OCI-M1 (cell line): ENCODE data around the gene VAC14.

Experiments used
- DNase-seq: peaks from one replicate; lab custom pipeline; 2025; lab: John Stamatoyannopoulos, UW

VAC14 gene

DNA sequence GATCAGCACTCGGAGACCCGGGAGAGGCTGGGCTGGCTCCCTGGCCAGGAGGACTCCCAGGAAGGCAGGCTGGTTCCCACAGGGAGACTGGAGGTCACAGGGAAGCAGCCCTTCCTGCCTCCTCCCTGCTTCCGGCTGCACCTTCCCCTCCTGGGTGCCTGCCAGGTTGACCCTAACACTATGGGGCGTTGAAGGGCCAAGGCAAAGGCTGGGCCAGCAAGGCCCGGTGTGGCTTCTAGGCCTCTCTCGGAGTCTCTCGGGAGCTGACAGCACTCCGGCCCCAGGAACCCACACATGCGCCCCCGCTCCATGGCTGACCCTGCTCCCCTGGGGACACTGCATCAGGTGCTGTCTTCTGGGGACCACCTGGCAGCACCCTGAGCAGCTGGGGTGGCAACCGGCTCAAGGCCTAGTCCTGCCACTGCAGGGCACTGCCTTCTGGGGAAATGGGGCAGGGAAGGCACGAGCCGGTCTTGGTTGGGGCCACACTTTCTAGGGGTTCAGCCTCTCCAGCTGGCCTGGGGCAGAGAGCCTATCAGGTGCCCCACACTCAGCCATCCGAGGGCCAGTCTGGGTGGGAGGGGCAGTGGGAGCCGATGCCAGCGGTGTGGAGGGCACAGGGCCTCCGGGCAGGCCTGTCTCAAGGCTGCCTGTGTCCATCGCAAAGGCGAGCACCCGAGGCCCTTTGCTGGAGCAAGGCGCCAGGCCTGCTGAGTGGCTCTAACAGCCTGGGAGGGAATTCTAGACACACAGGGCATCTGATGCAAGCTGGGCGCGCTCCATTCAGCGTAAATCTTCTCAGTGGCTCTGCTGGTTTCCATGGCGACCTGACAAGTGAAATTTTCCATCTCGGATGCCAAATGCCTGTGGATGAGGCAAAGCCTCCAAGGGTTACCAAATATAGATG is 109.5 kb downstream of the VAC14 start:
- no peak for DNase-seq

DNA sequence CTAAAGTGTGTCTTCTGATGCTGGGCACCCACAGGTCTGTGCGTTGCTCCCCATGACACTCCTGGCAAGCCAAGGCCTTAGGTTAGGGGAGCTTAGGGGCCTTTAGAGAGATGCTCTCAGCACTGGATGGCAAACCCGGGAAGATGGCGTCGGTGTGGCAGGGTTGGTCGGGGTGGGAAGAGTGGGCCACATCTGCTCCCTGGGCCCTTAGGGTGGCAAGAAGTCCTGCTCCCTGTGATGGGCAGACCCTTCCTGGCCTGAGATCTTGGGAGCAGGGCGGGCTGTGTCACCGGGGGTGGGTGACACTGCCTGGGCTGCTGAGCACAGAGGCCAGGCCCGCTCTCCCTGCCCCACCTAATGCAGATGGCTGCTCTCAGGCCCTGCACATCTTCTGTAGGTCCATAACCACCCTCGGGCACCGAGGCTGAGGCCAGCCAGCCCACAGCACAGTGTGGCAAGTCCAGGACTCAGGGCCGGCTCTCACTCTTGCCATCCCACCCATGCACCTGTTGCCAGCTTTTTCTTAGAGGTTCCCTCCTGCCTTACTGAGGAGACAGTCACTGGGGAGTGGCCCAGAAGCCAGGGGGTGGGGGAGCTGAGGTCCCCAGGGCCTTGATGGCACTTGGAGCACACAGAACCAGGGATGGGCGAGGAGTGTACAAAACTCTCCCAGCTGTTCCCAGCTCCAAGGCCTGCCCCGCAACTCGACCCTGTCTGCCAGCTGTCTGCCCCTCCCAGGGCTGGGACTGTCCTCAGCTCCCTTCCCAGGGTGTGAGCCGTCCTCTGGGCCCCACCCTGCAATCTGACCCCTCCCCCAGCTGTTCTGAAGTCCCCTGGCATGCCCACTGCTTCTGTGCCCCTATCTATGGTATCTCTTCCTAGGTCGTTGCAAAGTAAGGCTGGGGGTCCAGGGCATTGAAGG is 110.7 kb downstream of the VAC14 start:
- DNase-seq, result no peak

DNA sequence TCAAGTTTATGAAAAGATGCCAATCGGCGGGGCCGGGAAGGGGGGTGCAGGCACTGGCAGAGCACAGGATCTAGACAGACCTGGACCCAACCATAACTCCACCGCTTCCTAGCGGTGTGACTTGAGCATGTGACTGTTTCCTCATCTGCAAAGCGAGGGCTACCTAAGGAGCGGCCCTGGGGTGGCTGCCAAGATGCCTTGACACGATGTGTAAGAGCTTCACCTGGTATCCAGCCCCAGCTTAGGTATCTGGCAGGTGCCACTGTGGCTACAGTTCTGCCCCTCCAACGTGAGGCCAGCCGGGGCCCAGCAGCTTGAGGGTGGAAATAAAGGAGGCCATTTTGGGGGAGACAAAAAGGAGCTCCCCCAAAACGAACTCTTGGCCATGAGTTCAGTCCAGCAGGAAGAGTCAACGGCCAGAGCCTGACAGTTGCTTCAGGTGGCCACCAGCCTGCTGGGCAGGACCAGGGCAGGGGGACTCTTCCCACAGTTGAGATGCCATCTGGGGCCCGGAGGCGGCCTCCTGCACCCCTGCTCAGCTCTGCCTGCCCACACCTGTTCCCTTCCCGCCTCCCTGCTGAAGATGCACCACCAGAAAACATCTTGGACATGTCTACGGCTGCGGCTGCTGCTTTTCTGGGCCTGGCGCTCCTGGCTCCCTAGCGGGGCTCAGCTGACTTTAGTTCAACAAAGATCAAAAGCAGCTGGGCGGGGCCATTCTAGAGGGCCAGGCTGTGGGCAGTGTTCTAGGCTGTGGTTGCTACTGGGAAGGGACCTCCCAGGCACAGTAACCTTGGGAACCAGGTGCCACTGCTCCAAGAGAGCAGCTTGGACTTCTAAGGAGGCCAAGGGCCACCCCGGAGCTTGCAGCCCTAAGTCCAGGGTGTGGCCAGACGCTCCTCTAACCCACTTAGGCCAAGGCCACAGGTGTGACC is 111.7 kb downstream of the VAC14 start:
- DNase-seq, result no peak

DNA sequence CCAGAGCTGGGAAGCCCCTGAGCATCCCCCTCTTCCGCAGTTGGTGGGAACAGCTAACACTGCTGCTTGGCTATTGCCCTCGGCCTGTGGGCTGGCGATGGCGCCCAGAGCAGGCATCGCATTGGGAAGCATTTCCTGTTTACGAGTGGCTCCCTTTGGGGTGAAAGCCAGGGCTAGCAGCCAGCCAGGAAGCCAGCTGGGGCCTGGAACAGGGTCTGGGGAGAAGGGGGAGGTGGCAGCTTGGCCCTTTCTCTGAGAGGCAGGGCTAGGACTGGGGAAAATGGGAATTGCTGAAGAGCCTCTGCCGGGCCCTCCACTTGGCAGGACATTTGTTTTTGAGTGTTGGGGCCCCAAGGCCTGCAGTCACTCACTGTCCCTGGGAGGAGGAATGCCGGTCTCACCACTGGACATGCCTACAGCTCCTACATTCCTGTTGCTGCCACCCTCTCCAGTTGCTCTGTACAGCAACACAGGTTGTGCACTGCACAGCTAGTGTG is 112.7 kb downstream of the VAC14 start:
- DNase-seq, result no peak

DNA sequence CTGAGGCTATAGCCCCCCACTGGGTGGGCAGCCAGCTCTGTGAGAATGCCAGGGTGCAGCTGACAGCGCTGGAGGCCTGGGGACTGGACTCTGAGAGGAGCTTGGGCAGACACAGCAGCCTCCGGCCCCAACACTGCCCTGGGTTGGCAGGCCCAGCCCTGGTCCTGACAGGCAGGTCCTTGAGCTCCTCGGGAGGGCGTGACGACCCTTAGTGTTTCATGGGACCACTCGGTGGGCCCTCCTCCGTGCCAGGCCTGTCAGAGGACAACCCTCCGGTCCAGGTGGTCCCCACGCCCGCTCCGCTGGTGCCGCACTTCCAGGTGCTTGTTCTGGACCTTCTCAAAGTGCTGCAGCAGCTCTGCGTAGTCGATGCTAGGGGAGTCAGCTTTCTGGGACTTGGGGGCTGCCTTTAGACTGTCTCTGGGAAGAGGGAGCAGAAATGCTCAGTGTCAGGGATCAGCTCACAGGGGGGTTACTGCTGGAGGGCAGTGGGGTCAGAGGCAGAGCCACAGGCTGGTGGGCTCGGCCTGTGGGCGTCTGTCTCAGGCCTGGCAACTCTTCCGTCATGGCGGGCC is 113.2 kb downstream of the VAC14 start:
- no peak for DNase-seq

DNA sequence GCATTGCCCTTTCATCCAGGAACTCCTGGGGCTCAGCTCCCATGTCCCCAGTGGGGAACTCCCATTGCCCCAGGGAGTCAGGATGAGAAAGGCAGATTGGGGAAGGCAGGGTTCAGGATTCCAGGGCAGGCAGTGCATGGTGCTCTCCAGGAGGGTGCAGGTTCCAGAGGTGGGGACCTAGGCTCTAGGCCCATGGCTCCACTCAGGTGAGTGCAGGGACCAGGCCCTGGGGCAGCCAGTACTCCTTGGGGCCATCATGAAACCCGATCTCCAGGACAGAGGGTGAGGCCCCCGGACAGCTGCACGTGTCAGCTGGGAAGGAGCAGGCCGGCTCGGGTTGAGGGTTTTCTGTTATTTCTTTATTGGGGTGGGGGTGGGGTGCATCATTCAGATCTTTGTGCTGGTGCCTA is 113.9 kb downstream of the VAC14 start:
- peak; percentile 17 for DNase-seq

DNA sequence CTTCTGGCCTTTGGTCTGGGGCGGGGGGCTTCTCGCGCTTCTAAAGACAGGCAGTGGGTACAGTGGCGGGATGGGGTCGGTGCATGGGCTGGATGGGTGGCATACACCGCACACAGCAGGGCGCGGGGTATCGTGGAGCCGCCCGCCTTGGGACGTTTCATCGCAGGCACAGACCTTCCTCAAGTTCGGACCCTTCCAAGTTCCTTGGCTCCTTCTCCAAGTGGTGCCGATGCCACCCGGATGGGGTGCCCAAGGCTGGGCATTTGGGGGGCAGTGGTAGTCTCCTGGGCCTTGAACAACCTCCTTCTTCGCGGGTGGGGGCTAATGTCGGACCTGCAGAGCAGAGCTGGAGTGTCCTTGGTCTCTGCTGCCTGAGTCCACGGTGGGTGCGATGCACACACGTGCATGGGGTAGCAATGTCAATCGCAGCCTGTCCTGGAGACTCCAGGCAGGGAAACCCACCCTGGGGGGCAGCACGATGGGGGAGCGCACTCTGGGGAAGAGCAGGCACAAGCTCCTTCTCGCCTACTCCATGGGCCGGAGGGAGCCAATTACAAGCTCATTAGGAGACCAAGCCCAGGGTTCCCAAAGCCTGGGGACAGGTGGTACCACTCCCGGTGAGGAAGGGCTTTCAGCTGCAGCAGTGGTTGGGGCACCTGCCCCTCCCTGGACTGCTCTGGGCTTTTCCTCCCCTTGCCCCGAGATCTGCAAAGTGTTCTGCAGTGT is 114.4 kb downstream of the VAC14 start:
- DNase-seq, result no peak

DNA sequence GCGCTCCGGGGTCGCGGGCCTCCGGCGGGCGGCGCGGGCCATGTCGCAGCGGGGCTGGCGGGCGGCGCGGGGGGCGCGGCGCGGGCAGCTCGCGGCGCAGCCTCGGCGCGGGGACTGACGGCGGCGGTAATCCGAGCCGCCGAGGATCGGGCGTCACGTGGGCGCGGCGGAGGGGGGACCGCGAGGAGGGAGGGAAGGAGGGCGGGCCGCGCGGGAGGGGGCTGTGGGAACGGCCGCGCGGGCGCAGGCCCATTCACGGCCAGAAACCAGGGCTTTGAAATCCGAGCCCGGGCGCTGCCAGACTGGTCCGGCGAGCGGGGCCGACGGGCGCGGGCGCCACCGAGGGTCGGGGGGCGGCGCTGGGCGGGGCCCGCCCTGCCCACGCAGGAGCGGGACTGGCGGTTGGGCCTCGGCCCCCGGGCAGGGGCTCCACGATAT is 115.0 kb downstream of the VAC14 start, which contains the start of gene MTSS2:
Gene MTSS2 (minus strand): TSS at position 116 of the 438 bp plus-strand sequence. CDS start 262 bp downstream, outside the sequence.
- peak; percentile 77 for DNase-seq

DNA sequence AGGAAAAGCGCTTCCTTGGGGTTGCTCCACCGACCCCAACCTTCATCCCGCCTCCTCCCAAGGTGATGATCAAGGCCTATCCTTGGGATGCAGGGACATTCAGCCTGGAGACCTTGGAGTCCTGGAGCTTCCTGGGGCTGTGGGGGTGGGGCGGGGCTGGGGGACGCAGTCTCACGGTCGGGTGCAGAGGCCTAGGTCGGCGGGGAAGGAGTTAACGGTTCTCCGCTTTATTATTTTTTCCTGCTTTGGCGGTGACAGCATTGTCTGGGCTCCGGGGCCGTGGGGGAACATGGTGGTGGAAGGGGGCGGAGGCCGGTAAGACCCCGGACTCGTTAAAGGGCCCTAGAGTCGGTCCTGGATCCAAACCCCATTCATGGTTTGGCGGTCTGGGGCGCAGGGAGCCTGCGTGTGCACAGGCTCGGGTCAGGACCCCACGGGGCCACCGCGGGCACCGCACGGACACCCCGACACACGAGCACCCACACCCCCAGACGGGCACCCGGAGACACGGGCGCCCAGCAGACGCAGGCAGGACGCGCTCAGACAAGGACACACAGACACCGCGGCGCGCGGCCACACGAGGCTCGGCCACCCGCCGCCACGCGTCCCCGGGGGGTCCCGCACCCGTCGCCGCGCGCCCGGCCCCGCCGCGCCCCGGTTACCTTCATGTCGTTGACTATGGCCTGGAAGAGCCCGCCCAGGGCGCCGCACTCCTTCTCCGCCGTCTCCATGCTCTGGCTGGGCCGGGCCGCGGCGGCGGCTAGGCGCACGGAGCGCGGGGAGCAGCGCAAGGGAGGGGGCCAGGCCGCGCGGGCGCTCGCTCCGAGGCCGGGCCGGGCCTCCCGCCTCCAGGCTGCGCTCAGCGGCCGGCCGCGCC is 115.7 kb downstream of the VAC14 start:
- DNase-seq, result peak; percentile 32

DNA sequence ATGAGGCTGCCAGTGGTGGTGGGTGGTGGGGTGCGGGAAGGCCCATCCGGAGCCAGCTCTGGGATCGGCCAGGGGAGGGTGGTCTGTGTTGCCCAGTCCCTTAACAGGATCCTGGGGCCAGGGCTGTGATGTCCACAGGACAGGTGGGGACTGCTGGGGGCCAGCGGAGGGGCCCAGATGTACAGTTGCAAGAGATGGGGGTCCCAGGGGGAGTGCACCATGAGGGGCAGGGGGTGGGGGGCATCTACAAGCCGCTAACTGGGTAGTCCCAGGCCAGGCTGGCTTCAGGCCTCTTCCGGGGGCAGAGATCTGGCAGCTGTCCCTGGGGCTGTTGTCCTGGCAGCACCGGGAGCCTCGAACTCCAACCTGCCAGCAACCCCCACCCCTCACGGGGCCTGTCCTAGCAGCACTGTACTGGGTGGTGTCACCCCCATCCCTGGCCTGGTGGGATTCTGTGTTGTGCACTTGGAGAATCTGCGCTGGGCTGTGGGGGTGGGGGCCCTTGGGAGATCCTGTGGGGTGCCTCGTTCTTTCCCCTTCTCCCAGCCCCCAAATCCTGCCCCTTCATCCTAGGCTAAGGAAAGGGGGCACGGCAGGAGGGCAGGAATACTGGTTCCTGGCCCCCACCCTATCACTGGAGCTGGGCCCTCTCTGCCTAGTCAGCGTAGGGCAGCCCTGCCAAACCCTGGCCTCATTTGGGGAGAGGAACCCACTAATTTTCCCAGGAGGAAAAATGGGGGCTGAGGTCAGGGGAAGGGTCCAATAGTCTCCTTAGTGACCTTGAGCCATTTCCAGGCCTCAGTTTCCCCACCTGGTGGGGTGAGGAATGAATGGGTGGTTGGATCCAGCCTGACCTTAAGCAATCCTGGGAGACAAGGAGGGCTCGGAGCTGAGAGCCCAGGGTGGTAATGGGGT is 116.6 kb downstream of the VAC14 start:
- no peak for DNase-seq

DNA sequence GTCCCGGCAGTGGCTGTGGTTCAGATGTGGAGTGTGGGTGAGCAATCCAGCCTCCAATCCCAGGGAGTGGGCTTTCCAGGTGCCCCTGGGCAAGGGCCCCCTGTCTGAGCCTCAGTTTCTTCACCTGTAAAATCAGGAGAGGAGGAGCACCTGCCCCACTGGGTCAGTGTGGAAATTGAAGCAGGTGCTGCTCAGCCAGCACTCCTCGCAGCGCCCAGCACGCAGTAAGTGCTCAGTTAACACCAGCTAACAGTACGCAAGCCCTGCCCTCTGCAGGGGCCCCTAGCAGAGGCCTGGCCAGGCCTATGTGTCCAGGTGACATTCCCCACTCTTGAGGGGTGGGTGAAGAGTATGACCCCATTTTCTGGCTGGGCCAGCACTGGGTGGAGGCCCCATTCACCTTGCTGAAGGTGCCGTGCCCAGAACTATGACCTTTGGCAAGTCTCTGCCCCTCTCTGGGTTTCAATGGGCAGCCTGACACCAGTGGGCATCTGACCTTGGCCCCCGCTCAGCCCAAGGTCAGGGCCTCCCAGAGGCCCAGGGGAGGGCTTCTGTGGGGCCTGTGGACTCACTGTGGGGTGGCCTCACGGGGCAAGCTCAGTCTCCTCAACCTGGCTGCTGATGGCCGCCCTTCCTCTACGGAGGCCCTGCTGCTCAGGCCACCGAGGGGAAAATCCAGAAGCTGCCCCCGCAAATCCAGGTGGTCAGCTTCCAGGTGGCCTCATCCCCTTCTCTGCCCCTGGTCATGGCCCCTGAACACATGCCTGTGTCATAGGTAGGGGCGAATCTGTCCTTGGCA is 117.6 kb downstream of the VAC14 start:
- DNase-seq, result no peak

DNA sequence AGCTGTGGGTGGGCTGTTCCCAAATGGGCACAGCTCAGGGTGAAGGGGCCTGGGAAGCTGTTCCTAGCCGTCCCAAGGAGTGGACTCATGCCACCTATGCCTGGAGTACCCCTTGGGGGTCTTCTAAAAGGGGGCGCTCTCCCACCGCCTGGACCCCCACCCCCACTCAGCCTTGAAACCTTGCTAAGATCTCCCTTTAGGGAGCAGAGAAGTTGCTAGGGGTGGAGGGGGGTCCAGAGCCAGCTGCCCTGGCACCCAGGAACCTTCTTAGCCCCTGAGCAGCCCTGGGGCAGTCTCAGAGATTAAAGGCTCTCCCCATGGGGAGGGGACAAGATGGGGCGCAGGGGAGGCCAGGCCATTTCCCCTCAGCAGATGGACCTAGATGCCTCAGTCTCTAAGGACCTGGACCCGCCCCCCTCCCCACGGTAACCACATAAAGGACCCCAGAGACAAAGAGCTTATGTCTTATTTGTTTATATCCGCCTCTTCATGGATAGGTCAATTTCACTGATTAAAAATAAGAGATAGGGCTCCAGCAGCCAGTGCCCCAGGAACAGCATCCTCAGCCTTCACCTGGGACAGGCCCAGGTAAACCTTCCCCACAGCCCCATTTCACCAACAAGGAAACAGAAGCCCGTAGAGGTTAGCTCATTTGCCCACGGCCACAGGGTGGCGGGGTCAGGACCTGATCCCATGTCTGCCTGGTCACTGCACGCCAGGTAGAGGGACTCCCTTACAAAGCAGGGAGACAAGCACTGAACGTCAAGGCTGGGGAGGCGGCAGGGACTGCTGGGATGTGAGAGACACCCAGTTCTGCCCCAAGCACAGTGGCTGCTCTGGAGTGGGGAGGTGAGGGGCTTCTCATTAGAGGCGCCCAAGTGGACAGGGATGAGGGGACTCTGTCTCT is 118.5 kb downstream of the VAC14 start:
- DNase-seq, result no peak

DNA sequence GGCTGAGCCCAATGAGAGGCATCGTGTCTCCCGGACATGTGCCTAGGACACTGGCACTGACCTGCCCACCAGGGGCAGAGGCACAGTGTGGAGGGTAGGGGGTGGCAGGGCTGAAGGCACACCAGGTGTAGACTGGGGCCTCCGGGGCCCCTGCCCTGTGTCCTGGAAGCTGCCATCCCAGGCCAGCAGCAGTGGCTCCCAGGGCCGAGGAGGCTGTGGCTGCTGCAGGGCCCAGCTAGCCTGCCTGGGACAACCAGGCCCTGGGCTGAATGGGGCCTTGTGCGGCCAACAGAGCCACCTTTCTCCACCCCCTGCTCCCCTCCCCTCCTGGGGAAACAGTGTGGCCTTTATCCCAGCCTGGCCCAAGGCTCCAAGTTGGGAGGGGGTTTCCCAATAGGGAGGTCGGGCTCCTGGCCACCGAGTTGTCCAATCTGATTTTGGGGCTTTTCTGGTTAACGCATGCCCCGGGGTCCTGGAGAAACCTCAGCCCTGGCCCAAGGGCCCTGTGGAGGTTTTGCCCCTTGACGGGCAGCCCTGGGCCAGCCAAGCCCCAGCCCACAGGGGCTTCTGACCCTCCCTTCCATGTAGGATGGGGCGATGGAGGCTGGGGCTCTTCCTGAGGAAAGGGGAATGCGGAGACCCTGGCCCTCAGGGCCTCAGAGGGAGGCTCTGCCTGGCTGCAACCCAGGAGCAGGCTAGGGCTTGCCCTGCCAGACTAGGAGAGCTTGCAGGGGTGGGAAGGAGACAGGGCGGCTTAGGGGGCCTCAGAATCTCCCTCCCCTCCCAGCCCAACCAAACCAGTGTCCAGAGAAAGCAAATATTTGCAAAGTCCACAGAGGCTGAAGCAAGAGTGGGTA is 119.3 kb downstream of the VAC14 start:
- no peak for DNase-seq

DNA sequence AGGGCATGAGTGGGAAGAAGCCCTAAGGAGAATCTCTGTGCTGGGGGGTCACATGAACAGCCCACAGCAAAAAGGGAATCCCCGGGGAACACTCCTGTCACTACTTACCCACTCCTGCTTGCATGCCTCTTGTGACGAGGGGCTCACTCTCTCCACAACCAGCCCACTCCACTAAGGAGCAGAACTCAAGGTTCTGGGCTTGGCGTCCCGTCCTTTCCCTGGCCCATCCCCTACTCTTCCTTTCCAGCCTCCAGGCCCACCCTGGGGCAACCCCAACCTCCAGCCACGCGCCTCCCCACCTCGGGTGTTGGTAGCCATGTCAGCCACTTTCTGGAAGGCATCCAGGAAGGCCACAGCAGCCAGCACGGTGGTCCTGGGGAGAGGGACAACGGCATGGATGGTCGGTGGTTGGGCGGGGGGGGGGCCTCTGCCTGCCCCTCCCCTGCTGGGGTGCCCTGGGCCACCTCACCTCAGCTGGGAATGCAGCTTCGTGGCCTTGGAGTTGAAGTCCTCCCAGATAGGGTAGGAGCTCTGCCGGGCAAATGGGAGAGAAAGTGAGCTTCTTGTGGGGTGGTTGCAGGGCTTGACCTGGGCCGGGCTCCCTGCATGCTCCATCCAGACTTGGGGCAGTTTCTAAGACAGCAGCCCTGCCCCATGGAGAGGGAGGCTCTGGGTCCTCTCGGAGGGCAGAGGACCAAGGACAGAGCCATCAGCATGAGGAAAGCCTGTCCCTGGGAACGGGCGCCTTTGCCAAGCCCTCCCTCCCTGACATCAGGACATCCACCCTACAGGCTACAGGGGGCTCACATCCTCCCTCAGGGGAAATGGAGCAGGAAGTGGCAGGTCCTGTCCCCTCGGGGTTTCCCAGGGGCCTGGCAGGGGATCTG is 120.2 kb downstream of the VAC14 start:
- no peak for DNase-seq
